GM21723 (cell line): ENCODE measurements around the gene OR2AT4.
"Not testable (repeated sequence)": the region's sequence is repeated elsewhere in the genome, so short reads cannot be mapped to it uniquely, and the experiment has no call there.

Experiments
- ATAC-seq: cut with Tn5 transposase; IDR thresholded peaks from one replicate; pipeline ENCODE4 v1.9.1; 2021; ENCODE audit warnings: mild to moderate bottlenecking, moderate library complexity; ENCODE audit not compliant: unreplicated experiment

The OR2AT4 gene

DNA sequence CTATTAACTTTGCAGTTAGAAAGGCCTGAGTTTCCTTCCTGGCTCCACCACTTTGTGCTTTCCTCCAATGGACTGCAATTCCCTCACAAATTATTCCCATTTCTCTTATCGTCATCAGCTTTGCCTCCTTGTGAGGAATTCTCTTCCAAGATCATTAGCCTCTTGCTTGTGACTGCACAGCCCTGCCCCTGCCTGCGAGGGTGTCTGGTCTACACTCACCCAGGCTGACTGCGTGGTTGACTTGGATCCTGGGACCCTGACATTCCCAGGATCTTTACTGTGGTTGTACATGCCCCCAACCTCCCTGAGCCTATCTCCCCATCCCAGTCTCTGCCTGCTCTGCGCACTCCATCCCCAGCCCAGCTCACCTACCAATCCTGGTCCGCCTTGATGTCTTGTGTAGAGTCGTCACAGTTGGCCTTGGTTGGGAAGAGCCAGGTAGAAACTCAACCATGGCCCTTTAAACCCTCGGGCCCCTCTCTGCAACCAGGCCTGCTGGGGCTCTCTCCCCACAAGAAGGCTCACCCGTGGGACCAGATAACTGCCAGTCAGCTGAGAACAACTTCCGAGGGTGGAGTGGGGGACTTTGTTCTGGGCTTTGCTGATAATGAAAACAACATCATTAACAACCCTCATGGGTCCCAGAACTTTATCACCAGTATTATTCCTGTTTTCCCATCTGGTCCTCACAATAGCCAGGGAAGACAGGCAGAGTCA, at the start of gene OR2AT4:
Gene OR2AT4 (minus strand): TSS at position 421 of the 717 bp plus-strand sequence.
- no peak for ATAC-seq

DNA sequence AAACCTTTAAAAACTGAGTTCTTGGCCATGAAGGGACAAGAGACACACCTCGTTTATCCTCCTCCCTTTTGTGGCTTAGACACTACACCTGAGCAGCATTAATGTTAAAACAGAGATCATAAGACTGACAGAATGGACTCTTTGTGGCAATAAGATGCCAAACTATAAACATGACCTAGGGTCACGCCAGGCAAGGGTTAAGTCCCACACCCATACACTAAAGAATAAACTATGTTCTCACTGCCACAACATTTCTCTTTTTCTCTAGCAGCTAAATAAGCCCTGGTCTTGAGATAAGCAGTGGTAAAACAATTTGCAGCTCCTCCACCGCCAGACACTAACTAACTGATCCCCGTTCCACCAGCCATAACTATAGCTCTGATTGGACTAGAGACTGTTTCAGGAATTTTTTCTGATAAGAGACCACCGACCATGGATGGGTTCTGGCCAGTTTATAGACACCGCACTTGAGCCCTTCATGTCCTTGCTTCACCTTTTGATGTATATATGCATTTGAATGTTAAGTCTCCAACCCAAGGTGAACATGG, 49.4 kb upstream of the OR2AT4 start:
- ATAC-seq, result no peak

DNA sequence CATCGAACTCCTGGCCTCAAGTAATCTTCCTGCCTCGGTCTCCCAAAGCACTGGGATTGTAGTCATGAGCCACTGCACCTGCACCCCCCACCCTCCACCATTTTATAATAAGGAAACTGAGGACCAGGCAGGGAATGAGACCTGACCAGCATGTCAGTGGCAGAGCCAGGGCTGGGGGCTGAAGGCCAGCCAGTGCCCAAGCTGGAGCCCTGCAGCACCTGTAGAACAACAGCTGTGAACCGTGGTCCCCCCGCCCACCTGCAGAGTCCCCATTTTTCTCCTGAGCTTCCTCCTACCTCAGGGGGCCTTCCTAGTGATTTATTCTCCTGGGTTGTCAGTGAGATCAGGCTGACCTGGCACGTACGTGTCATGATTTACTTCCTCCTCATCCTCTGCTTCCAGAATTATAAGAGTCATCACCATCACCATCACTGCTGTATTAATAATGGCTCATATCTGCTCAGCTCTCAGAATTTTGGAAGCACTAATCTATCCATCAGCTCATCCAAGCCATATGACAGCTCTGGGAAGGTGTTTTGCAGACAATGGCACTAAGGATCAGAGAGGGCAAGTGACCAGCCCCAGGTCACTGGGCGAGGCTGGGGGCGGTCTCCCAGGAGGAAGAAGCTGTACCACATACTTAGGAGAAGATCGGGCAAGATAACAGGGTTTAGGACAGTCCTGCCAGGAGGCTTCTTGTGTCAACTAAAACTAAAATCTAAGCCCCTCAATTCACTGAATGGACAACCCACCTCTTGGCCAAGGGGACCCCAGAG, 48.7 kb upstream of the OR2AT4 start:
- ATAC-seq, result no peak

DNA sequence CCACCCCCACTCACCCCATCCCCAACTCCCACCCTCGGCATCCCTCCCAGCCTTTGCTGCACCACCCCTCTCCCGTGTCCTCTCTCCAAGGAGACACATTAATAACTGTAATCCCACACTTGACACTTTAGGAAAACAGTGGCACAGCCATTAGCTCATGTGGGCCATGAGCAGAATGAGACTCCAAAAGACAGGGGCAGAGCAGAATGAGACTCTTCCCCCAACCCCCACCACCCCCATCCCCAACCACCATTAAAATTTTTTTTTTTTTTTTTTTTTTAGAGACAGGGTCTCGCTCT, 48.0 kb upstream of the OR2AT4 start:
- no peak for ATAC-seq

DNA sequence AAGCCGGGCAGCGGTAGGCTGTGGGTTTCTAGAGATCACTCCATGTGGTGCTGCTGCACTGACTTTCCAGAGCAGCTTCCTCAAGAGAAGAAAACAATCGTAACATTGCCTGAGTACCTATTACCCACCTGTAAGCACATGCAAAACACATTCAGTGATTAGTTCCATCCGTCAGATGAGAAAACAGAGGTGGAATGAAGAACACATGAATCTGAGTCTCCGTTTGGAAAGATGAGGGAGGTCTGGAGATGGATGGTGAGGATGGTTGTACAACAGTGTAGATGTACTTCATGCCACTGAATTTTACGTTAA, 46.7 kb upstream of the OR2AT4 start:
- no peak for ATAC-seq

DNA sequence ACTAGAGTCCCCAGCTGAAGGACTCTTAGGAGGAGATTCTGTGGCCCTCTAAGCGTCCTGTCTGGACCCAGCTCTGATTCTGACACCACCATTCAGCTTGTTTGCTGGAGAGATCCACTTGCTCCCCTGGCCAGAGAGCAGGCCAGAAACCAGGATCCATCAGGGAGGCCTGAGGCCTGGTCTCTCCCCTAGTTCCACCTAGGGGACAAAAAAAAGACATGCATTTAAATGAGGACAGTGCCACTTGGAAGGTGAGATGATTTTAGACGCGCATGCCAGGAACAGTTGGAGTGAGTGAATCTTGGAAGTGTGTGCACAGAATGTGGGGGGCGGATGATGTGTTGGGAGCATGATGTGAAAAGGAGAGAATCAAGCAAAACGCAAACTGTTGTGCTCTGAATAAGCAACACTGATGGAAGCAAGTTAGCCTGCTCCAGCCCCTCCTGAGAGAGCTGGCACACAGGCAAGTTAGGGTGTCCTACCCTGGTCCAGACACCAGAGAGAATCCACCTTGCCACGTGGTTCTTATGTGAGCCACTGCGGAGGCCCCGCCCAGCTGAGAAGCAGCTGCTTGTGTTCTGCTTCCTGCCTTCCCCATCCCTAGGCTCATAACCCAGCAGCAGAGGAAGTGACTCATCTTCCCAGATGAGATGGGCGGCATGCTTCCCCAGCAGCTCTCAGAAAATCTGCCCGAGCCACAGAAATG, 46.2 kb upstream of the OR2AT4 start:
- ATAC-seq, result peak; percentile 72

DNA sequence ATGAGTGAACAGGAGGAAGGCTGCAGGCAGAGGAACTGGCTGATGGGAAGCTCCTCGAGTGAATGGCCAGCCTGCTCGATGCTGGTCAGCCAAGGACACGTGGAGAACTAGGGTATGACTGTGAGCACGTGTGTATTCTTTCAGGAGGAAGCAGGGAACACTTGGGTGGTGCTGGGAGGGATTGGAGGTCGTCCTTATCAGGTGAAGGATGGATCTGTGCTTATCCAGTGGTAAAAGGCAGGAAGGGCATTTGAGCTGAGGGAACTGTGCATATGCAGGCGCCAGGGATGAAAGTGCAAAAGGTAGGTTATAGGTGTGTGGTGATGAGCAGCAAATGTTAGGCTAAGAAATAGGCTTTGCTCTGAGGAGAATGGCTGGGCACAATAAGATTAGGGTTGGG, 44.5 kb upstream of the OR2AT4 start:
- ATAC-seq, result no peak

DNA sequence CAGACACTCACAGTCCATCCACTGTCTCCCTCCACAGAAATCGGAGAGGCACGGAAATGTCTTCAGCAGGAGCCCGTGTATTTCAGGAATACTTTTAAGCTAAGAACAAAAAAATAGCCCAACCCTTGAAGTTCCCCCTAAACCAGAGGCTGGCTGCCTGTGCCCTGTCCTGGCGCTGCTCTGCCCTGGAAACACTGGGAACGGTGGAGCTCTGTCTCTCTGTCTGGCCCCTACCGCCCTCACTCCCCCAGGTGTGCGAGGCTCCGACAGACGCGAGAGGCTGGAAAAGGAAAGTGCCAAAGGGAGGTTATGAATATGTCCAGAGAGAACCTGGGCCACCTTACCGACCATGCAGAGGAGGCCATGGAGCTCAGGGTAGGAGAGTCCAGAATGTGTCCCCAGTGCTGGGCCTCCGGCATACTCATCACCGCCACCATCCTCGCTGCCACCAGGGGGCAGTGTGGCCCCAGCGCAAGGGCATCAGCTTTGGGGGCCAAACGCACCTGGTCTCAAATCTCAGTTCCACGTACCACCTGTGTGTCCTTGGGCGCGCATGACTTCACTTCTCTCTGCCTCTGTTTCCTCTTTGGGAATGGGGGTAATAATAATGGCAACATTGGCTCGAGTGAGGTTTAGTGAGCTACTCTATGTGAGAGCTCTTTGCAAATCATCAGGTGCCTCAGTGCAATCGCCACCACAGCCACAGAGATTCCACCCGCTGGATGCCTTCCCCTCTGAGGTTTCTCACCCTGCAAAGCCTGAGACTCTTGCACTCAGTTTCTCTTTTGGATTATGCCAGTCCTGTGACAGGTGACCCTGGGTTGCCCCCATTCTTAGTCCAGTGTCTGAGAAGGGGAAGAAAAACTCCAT, 43.8 kb upstream of the OR2AT4 start:
- ATAC-seq, result no peak

DNA sequence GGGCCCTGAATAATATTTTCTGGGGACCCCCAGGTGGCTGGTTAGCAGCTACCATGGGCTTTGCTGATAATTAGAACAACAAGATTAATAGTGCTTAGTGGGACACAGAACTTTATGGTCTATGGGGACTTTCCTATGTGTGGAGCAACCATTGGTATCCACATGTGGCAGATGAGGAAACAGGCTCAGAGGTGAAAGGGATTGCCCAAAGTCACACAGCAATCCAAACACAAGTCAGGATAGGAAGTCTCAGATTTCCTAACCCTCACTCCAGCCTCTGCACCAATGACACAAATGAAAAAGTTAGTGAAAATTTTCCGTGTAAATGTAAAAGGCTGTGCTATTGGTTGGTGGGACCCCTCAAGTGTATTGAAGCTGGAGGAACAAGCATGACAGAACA, 39.0 kb upstream of the OR2AT4 start:
- ATAC-seq, result no peak

DNA sequence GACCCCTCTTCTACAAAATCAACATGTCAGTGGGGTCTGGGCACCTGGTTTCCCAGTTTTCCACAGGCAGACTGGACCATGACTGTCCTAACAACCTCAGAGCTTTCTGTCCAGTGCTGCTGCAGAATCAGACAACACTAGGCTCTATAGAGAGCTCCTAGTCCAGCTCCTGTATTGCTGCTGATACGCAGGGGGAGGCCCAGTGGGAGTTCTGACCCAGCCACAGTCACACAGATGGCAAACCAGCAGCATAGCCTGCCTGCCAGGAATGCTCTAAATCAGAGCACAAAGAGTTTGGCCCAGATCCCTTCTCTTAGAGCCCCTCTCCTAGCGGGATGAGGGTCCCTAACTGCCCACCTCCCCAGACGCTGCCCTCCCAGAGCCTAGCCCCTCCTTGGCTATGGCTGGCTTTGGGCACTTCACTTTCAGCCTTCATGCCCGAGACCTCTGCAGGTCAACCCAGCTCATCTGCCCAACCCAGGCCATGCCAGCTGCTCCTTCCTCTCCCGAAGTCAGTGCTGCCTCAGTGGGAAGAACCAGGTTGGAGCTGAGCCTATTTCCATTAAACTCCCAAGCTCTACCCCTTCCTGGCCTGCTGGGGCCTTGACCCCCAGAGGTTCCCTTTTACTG, 38.5 kb upstream of the OR2AT4 start:
- ATAC-seq, result no peak

DNA sequence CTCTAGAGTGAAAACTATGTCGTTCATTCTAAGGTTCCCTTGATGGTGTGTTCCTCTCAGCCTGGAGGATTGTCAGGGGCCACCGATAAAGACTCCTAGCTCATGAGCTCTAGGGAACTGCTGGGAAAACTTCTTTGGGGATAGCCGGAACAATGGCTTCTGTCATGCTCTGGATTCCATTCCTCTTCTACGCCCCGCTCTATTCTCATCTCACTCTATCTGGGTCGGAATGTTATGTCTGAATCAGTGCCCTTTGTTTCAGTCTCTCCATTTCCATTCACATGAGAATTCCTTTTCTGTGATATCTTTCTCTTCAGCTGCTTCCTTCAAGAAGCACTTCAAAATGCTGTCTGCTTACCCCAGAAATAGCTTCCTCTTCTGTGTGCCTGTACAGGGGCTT, 37.3 kb upstream of the OR2AT4 start:
- no peak for ATAC-seq

DNA sequence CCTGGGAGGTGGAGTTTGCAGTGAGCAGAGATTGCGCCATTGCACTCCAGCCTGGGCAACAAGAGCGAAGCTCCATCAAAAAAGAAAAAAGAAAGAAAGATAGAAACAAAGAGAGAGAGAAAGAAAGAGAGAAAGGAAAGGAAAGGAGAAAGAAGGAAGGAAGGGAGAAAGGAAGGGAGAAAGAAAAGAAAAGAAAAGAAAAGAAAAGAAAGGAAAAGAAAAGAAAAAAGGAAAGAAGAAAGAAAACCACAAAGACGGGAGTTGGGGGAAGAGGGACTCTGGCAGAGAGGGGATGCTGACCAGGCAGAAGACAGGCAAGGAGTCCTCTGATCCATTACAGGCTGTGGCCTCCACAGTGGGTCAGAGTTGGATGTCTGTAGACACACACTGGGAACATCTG, 35.4 kb upstream of the OR2AT4 start:
- ATAC-seq, result no peak

DNA sequence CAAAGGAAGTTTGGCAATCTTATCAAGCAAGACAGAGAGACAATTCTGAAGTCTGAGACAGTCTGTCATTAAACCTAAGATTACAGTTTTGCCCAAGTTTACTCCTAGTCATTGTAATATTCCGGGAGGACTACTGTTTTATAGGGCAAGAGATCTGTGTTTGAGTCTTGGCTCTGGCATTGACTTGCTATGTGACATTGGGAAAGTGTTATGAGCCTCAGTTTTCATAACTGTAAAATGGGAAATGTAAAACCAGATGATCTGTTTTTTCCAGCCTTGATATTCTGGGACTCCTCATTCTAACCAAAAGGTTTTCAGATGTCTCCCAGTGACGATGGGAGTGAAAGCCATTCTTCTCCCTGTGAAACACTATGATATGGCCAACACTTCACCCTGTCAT, 29.9 kb upstream of the OR2AT4 start:
- no peak for ATAC-seq

DNA sequence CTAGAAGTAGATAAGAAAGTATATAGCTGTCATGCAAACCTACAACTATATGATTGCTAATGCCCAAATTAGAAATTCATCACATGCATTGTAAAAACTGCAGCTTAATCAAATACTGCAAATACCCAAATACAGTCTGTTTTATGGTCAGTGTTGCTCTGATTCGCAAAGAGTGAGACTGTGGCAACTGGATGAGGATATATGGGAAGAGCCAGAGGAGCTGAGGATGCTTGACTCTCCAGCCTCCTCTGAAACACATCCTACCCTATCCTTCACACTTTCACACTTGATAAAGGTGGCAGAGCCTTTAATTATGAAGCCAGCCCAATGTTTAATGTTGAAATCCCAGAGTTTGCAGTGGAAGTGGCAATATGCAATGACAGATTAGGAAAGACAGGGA, 21.9 kb upstream of the OR2AT4 start:
- no peak for ATAC-seq

DNA sequence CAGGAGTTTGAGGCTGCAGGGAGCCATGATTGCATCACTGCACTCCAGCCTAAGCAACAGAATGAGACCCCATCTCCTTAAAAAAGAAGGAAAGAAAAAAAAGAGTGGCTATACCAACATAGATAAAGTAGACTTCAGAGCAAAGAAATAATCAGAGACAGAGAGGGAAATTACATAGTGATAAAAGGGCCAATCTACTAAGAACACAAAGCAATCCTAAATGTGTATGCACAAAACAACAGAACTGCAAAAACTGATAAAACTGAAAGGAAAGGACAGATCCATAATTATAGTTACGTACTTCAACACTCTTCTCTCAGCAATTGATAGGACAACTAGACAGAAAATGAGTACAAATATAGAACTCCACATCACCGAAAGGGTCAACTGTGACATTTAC, 17.8 kb upstream of the OR2AT4 start:
- ATAC-seq, result no peak

DNA sequence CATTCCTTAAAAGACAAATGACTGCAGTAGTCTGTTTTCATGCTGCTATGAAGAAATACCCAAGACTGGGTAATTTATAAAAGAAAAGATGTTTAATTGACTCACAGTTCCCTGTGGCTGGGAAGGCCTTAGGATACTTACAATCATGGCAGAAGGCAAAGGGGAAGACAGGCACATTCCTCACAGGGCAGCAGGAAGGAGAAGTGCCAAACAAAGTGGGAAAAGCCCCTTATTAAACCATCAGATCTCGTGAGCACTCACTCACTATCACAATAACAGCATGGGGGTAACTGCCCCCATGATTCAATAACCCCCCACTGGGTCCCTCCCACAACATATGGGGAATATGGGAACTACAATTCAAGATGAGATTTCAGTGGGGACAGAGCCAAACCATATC, 16.4 kb upstream of the OR2AT4 start:
- no peak for ATAC-seq

DNA sequence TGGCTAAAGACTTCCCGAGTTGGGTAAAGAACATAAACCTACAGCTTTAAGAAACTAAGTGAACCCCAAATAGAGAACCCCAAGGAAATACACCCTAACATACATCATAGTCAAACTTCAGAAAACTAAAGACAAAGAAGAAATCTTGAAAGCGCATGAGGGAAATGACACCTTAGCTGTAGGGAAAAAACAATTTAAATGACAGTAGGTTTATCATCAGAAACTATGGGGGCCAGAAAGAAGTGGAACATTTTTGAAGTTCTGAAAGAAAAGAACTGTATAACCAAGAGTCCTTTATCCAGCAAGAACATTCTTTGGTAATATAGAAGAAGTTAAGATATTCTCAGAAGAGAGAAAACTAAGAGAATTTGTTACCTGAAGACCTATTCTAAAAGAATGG, 15.5 kb upstream of the OR2AT4 start:
- no peak for ATAC-seq

DNA sequence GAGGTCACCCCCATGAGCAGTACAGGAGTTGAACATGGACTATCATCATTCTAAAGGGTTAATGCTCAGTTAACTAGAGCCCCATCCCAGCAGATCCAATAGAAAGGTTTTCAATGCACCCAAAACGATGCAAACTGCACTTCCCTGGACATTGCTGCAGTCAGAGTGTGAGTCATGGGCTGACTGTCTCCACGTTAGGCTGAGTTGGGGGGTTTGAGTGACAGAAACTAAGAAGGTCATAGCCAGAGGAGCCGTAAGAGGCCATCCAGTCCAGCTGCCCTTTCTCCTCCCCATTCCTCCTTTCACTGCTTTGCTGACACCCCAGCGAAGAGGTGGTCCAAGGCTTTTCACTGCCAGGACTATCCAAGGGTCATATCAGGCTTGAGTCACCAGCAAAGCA, 10.5 kb upstream of the OR2AT4 start:
- ATAC-seq, result no peak

DNA sequence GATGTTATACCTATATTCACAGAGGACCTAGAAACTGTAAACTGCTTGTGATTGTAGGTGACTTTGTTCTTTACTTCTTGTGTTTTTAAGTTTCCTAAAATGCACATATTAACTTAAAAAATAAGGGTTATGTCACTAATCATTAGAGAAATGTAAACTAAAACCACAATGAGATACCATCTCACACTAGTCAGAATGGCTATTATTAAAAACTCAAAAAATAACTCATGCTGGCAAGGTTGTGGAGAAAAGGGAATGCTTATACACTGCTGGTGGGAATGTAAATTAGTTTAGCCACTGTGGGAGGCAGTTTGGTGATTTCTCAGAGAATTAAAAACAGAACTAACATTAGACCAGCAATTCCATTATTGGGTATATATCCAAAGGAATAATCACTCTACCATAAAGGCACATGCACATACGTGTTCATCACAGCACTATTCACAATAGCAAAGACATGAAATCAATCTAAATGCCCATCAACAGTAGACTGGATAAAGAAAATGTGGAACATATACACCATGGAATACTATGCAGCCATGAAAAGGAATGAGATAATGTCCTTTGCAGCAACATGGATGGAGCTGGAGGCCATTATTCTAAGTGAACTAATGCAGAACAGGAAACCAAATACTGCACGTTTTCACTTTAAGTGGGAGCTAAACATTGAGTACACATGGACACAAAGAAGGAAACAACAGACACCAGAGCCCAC, 9.4 kb upstream of the OR2AT4 start:
- ATAC-seq, result not testable (repeated sequence)

DNA sequence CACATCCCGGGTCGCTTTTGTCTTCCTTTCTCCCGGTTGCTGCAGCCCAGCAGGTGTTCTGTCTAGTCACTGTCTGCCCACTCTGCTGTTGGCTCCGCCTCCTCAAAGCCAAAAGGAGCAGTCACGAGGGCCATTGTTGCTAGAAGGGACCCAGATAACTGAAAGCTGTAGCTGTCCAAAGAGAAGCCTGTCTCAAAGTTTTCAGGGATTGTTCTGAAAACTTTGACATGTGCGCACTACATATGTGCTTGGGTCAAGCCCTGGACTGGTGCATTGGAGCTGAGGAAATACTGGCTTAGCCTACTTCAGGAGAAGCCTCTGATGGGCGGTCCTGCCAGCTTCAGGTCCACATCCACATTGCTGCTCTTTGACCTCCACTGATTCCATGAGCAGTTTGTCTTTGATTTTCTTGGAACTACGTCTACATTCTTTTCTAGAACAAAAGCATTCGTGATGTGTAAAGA, 8.8 kb upstream of the OR2AT4 start:
- no peak for ATAC-seq
